OCI-LY1 (cell line): ENCODE data around the gene PDE11A.

Experiments
- H2AFZ ChIP-seq: fragments of 200-600 bp; sonication (generic), shearing (Covaris generic); 2 replicates; pipeline ENCODE4 v1.6.0; 2014; ENCODE audit warnings: antibody characterized with exemption, mild to moderate bottlenecking, low read length
- H3F3A ChIP-seq: fragments of 200-600 bp; sonication (generic), shearing (Covaris generic); 2 replicates; pipeline ENCODE4 v1.6.0; 2014; ENCODE audit warnings: mild to moderate bottlenecking, antibody characterized with exemption, low read length, moderate library complexity; ENCODE audit not compliant: insufficient read depth
- H3K27ac ChIP-seq: fragments of 200-600 bp; sonication (generic); 2 replicates; pipeline ENCODE4 v1.5.1; 2014; ENCODE audit warnings: low read length, mixed run types, mild to moderate bottlenecking, low read depth; ENCODE audit not compliant: poor library complexity, severe bottlenecking
- H3K27me3 ChIP-seq: fragments of 200-600 bp; sonication (generic); 2 replicates; pipeline ENCODE4 v1.6.0; 2014; ENCODE audit warnings: antibody characterized with exemption, mild to moderate bottlenecking, low read length, moderate library complexity; ENCODE audit not compliant: insufficient read depth
- H3K36me3 ChIP-seq: fragments of 200-600 bp; sonication (generic); 2 replicates; pipeline ENCODE4 v1.6.1; 2014; ENCODE audit warnings: mild to moderate bottlenecking, antibody characterized with exemption, low read length, moderate library complexity, mixed read lengths; ENCODE audit not compliant: insufficient read depth
- H3K4me1 ChIP-seq: fragments of 200-600 bp; sonication (generic); 2 replicates; pipeline ENCODE4 v1.5.1; 2014; ENCODE audit warnings: mild to moderate bottlenecking, low read length, moderate library complexity; ENCODE audit not compliant: insufficient read depth, severe bottlenecking
- H3K4me2 ChIP-seq: fragments of 200-600 bp; sonication (generic), shearing (Covaris generic); 2 replicates; pipeline ENCODE4 v1.6.1; 2014; ENCODE audit warnings: low read length
- H3K4me3 ChIP-seq: fragments of 200-600 bp; sonication (generic); 2 replicates; pipeline ENCODE4 v1.5.1; 2014; ENCODE audit warnings: low read length, low read depth, mild to moderate bottlenecking, mixed read lengths; ENCODE audit not compliant: poor library complexity, severe bottlenecking
- H3K79me2 ChIP-seq: fragments of 200-600 bp; shearing (Covaris generic); 2 replicates; pipeline ENCODE4 v1.6.1; 2016; ENCODE audit warnings: mixed run types, low read length, mixed read lengths; ENCODE audit not compliant: insufficient read depth
- H3K9ac ChIP-seq: fragments of 200-600 bp; sonication (generic), shearing (Covaris generic); 2 replicates; pipeline ENCODE4 v1.6.1; 2014; ENCODE audit warnings: mild to moderate bottlenecking, low read length, mixed read lengths
- H3K9me2 ChIP-seq: fragments of 200-600 bp; sonication (generic), shearing (Covaris generic); 2 replicates; pipeline ENCODE4 v1.6.1; 2014; ENCODE audit warnings: low read depth, mild to moderate bottlenecking, low read length, mixed read lengths
- H3K9me3 ChIP-seq: fragments of 200-600 bp; shearing (Covaris generic); 2 replicates; pipeline ENCODE4 v1.6.1; 2014; ENCODE audit warnings: low read length, mixed read lengths
- H4K20me1 ChIP-seq: fragments of 200-600 bp; sonication (generic), shearing (Covaris generic); 2 replicates; pipeline ENCODE4 v1.6.0; 2016; ENCODE audit warnings: mild to moderate bottlenecking, low read length; ENCODE audit not compliant: insufficient read depth
- CTCF ChIP-seq: fragments of 200-600 bp; sonication (generic), shearing (Covaris generic); IDR thresholded peaks from 2 replicates; pipeline ENCODE4 v1.5.1; 2017; ENCODE audit warnings: mild to moderate bottlenecking, antibody characterized with exemption, low read length, moderate library complexity, mixed read lengths
- EZH2 ChIP-seq: fragments of 200-600 bp; sonication (generic), shearing (Covaris generic); IDR thresholded peaks from 2 replicates; pipeline ENCODE4 v1.8.0; 2017; ENCODE audit warnings: borderline replicate concordance, mixed run types, mild to moderate bottlenecking, antibody characterized with exemption, low read length, moderate library complexity, mixed read lengths

Gene PDE11A

GRCh38 chr2:177600917-177601316 lies 471.7 kb downstream of the PDE11A start:
- Histone ChIP-seq H3F3A (no peaks in the 10 kb centered on the region), H4K20me1 (no peaks in the 10 kb centered on the region), H3K79me2 (no peaks in the 10 kb centered on the region), H3K27ac (no peak overlapping the region), H2AFZ (no peak overlapping the region), H3K4me3 (no peak overlapping the region), H3K9me2 (no peaks in the 10 kb centered on the region), H3K9ac (no peak overlapping the region), H3K4me2 (no peak overlapping the region), H3K36me3 (no peaks in the 10 kb centered on the region), H3K9me3 (no peaks in the 10 kb centered on the region), H3K27me3 (no peaks in the 10 kb centered on the region), H3K4me1 (peaks cover 9% of the 10 kb centered on the region)
- TF ChIP-seq EZH2: no peak
- no peak for TF ChIP-seq CTCF

- H3K4me3 ChIP-seq: no peak overlapping the region
- no peak overlapping the region for H3K9ac ChIP-seq
- no peaks in the 10 kb centered on the region for H3K9me3 ChIP-seq
- peaks cover 9% of the 10 kb centered on the region for H3K4me1 ChIP-seq
- TF ChIP-seq CTCF (no peak), EZH2 (no peak)
- no peaks in the 10 kb centered on the region for H3K79me2 ChIP-seq
- no peak overlapping the region for H2AFZ ChIP-seq
- H3K4me2 ChIP-seq: no peak overlapping the region
- no peaks in the 10 kb centered on the region for H4K20me1 ChIP-seq
- no peak overlapping the region for H3K27ac ChIP-seq
- no peaks in the 10 kb centered on the region for H3F3A ChIP-seq
- no peaks in the 10 kb centered on the region for H3K27me3 ChIP-seq
- no peaks in the 10 kb centered on the region for H3K9me2 ChIP-seq
- no peaks in the 10 kb centered on the region for H3K36me3 ChIP-seq
Observed at GRCh38 chr2:177599956-177600355, 472.6 kb downstream of the PDE11A start.

- TF ChIP-seq CTCF: no peak
- no peak for TF ChIP-seq EZH2
- Histone ChIP-seq H3K4me1 (peaks cover 9% of the 10 kb centered on the region), H3K27me3 (no peaks in the 10 kb centered on the region), H3K4me2 (no peak overlapping the region), H3K9ac (no peak overlapping the region), H2AFZ (no peak overlapping the region), H3K4me3 (no peak overlapping the region), H3K9me3 (no peaks in the 10 kb centered on the region), H3K36me3 (no peaks in the 10 kb centered on the region), H3F3A (no peaks in the 10 kb centered on the region), H3K27ac (no peak overlapping the region), H3K9me2 (no peaks in the 10 kb centered on the region), H4K20me1 (no peaks in the 10 kb centered on the region), H3K79me2 (no peaks in the 10 kb centered on the region)
Observed at GRCh38 chr2:177599139-177599688, 473.4 kb downstream of the PDE11A start.
